GM23338 (cell line): ENCODE results near the gene TEX36.

Experiments
- EZH2 ChIP-seq: fragments of 200-600 bp; sonication (generic); IDR thresholded peaks from one replicate; pipeline ENCODE4 v1.8.0; 2017; ENCODE audit warnings: antibody characterized with exemption, mild to moderate bottlenecking, low read depth; ENCODE audit not compliant: unreplicated experiment
- EZH2phosphoT487 ChIP-seq: fragments of 200-600 bp; sonication (generic); IDR thresholded peaks from one replicate; pipeline ENCODE4 v1.8.1; 2018; ENCODE audit warnings: antibody characterized with exemption; ENCODE audit not compliant: unreplicated experiment
- POLR2AphosphoS5 ChIP-seq: IDR thresholded peaks from 2 replicates; pipeline ENCODE4 v1.6.1; 2016; ENCODE audit warnings: antibody characterized with exemption, low read depth
- TF ChIP-seq, protein P1 (sequence below), 2 experiments: fragments of 200-600 bp in 1 of 2; sonication (generic) in 1 of 2; conservative IDR thresholded peaks; 2 replicates each; pipeline versions ENCODE4 v1.5.1 to v1.6.1; 2016 to 2017; ENCODE audit warnings: antibody characterized with exemption in 2 of 2, low read depth in 2 of 2, mild to moderate bottlenecking in 2 of 2, moderate library complexity in 1 of 2

DNA sequence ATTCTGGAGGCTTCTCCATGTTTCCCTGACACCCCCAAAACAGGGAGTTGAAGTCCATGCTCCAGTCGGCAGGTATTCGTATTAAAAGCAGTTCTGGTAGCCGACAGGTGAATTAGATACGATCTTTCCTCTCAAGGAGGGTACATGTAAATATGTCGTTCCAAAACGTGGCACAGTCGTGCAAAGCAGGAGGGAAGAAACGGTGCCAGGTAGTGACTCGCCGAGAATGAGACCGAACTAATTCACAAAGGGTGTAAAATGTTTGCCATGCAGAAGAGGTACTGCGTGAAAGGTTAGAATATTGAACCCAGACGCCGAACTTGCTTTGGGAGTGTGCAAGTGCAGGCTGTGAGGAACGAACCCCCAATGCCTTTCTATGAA lies 37.0 kb upstream of the TEX36 start:
- TF ChIP-seq, protein P1, sequence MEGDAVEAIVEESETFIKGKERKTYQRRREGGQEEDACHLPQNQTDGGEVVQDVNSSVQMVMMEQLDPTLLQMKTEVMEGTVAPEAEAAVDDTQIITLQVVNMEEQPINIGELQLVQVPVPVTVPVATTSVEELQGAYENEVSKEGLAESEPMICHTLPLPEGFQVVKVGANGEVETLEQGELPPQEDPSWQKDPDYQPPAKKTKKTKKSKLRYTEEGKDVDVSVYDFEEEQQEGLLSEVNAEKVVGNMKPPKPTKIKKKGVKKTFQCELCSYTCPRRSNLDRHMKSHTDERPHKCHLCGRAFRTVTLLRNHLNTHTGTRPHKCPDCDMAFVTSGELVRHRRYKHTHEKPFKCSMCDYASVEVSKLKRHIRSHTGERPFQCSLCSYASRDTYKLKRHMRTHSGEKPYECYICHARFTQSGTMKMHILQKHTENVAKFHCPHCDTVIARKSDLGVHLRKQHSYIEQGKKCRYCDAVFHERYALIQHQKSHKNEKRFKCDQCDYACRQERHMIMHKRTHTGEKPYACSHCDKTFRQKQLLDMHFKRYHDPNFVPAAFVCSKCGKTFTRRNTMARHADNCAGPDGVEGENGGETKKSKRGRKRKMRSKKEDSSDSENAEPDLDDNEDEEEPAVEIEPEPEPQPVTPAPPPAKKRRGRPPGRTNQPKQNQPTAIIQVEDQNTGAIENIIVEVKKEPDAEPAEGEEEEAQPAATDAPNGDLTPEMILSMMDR (conservative IDR thresholded peaks at IDR 0.05; ENCODE audit: low read depth in 2 of 2), result no peak
- no peak for TF ChIP-seq EZH2phosphoT487
- TF ChIP-seq POLR2AphosphoS5, result no peak
- TF ChIP-seq EZH2, result no peak
